ENCODE data around the gene FOXO6.

- TF ChIP-seq ZNF121 (CRISPR knock-in tag; IDR thresholded peaks at IDR 0.05) (no peak), NFYB (CRISPR knock-in tag; conservative IDR thresholded peaks at IDR 0.05; ENCODE audit: low read depth) (no peak), ATF1 (CRISPR knock-in tag; IDR thresholded peaks at IDR 0.05) (no peak), ESRRA (CRISPR knock-in tag; IDR thresholded peaks at IDR 0.05; ENCODE audit: borderline replicate concordance) (no peak), FOXJ3 (CRISPR knock-in tag; IDR thresholded peaks at IDR 0.05; ENCODE audit: borderline replicate concordance) (no peak), SP1 (CRISPR knock-in tag; conservative IDR thresholded peaks at IDR 0.05) (no peak), NR3C1 (CRISPR knock-in tag; conservative IDR thresholded peaks at IDR 0.05; ENCODE audit: low read depth) (no peak)
- TF ChIP-seq, protein P1, sequence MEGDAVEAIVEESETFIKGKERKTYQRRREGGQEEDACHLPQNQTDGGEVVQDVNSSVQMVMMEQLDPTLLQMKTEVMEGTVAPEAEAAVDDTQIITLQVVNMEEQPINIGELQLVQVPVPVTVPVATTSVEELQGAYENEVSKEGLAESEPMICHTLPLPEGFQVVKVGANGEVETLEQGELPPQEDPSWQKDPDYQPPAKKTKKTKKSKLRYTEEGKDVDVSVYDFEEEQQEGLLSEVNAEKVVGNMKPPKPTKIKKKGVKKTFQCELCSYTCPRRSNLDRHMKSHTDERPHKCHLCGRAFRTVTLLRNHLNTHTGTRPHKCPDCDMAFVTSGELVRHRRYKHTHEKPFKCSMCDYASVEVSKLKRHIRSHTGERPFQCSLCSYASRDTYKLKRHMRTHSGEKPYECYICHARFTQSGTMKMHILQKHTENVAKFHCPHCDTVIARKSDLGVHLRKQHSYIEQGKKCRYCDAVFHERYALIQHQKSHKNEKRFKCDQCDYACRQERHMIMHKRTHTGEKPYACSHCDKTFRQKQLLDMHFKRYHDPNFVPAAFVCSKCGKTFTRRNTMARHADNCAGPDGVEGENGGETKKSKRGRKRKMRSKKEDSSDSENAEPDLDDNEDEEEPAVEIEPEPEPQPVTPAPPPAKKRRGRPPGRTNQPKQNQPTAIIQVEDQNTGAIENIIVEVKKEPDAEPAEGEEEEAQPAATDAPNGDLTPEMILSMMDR (IDR thresholded peaks at IDR 0.05): no peak
- TF ChIP-seq, protein P2, sequence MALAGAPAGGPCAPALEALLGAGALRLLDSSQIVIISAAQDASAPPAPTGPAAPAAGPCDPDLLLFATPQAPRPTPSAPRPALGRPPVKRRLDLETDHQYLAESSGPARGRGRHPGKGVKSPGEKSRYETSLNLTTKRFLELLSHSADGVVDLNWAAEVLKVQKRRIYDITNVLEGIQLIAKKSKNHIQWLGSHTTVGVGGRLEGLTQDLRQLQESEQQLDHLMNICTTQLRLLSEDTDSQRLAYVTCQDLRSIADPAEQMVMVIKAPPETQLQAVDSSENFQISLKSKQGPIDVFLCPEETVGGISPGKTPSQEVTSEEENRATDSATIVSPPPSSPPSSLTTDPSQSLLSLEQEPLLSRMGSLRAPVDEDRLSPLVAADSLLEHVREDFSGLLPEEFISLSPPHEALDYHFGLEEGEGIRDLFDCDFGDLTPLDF (CRISPR knock-in tag; IDR thresholded peaks at IDR 0.05): no peak
- TF ChIP-seq, protein P3, sequence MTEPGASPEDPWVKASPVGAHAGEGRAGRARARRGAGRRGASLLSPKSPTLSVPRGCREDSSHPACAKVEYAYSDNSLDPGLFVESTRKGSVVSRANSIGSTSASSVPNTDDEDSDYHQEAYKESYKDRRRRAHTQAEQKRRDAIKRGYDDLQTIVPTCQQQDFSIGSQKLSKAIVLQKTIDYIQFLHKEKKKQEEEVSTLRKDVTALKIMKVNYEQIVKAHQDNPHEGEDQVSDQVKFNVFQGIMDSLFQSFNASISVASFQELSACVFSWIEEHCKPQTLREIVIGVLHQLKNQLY (CRISPR knock-in tag; IDR thresholded peaks at IDR 0.05): no peak
- TF ChIP-seq, protein P4, sequence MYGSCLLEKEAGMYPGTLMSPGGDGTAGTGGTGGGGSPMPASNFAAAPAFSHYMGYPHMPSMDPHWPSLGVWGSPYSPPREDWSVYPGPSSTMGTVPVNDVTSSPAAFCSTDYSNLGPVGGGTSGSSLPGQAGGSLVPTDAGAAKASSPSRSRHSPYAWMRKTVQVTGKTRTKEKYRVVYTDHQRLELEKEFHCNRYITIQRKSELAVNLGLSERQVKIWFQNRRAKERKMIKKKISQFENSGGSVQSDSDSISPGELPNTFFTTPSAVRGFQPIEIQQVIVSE (CRISPR knock-in tag; IDR thresholded peaks at IDR 0.05; ENCODE audit: borderline replicate concordance): no peak
Observed at GRCh38 chr1:41318135-41318534, 43.1 kb upstream of the FOXO6 start.
